ENCODE measurements around the gene BRCA1. TPM values are rescaled to one million over a fixed set of nuclear protein-coding genes. Genes with fewer than 3 reads are reported as not detected.
"Not testable (repeated sequence)": the region's sequence is repeated elsewhere in the genome, so short reads cannot be mapped to it uniquely, and the experiment has no call there.

The BRCA1 gene
- total RNA-seq, 4 donors from 2014 or later = 1.2 to 30.7 (median 15.4) TPM

- Histone ChIP-seq H3K27ac (peak overlapping the region; percentile 97 to 99), H3K4me3 (peak overlapping the region; percentile 74 to 85), H3K9me3 (no peaks in the 10 kb centered on the region), H3K36me3 (no peaks in the 10 kb centered on the region), H3K4me1 (peaks cover 19 to 20% of the 10 kb centered on the region in 2 donors), H3K27me3 (no peaks in the 10 kb centered on the region)
- intact Hi-C loops (cut with DNase I; ENCODE audit: low total_unique reads) = no loop called here
- DNase-seq = peak; percentile 29 to 34
- no peak for TF ChIP-seq POLR2A (IDR thresholded peaks at IDR 0.05)
Measured at GRCh38 chr17:43169561-43170139, 44.5 kb upstream of the BRCA1 start.

DNA sequence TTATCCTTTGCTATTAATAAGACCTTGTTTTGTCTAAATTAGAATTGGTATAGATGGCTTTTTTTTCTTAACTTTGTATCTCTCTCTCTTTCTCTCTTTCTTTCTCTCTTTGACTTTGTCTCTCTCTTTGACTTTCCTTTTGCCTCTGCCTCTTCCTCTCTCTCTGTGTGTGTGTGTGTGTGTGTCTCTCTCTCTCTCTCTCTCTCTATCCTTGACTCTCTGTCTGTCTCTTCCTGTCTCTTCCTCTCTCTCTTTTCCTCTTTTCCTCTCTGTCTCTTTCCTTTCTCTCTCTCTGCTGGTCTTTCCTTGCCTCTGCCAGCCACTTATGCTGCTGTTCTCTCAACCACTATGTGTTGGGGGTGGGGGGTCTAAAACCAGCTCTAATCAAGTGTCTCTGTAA, 40.8 kb upstream of the BRCA1 start:
- H3K4me1 ChIP-seq; H3K27me3 ChIP-seq; H3K27ac ChIP-seq; intact Hi-C loops (cut with DNase I; ENCODE audit: low total_unique reads); H3K9me3 ChIP-seq; DNase-seq; H3K4me3 ChIP-seq; H3K36me3 ChIP-seq: not testable (repeated sequence)

DNA sequence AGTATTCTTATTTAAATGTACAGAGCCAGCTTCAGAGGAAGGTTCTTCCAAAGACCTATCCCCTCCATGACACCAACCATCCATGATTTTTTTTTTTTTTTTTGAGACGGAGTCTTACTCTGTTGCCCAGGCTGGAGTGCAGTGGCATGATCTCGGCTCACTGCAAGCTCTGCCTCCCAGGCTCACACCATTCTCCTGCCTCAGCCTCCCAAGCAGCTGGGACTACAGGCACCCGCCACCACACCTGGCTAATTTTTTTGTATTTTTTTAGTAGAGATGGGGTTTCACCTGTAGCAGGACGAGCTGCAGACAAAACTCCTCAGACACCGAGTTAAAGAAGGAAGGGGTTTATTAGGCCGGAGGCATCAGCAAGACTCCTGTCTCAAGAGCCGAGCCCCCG, 34.8 kb upstream of the BRCA1 start:
- intact Hi-C loops (cut with DNase I; ENCODE audit: low total_unique reads); H3K27ac ChIP-seq; DNase-seq; H3K4me1 ChIP-seq; H3K36me3 ChIP-seq; H3K27me3 ChIP-seq; H3K4me3 ChIP-seq; H3K9me3 ChIP-seq: not testable (repeated sequence)

DNA sequence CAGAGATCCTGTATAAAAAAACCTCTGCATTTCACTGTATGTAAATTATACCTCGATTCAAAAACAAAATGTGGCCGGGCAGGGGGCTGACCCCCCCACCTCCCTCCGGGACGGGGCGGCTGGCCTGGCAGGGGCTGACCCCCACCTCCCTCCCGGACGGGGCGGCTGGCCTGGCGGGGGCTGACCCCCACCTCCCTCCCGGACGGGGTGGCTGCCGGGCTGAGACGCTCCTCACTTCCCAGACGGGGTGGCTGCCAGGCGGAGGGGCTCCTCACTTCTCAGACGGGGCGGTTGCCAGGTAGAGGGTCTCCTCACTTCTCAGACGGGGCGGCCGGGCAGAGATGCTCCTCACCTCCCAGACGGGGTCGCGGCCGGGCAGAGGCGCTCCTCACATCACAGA, 34.1 kb upstream of the BRCA1 start:
- H3K27ac ChIP-seq; H3K4me1 ChIP-seq; H3K4me3 ChIP-seq; H3K27me3 ChIP-seq; H3K36me3 ChIP-seq; H3K9me3 ChIP-seq; intact Hi-C loops (cut with DNase I; ENCODE audit: low total_unique reads); DNase-seq: not testable (repeated sequence)

DNA sequence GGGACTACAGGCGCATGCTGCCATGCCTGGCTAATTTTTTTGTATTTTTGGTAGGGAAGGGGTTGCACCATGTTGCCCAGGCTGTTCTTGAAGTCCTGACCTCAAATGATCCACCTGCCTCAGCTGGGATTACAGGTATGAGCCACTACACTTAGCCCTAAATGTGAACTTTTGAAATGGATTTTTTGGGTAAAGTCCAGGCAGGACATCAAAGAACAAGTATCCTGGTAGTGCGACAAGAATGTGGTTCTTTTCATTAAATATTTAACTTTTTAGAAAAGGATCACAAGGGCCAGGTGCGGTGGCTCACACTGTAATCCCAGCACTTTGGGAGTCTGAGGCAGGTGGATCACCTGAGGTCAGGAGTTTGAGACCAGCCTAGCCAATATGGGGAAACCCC, 30.5 kb upstream of the BRCA1 start:
- no peaks in the 10 kb centered on the region for H3K36me3 ChIP-seq
- no peaks in the 10 kb centered on the region for H3K9me3 ChIP-seq
- TF ChIP-seq, protein P1, sequence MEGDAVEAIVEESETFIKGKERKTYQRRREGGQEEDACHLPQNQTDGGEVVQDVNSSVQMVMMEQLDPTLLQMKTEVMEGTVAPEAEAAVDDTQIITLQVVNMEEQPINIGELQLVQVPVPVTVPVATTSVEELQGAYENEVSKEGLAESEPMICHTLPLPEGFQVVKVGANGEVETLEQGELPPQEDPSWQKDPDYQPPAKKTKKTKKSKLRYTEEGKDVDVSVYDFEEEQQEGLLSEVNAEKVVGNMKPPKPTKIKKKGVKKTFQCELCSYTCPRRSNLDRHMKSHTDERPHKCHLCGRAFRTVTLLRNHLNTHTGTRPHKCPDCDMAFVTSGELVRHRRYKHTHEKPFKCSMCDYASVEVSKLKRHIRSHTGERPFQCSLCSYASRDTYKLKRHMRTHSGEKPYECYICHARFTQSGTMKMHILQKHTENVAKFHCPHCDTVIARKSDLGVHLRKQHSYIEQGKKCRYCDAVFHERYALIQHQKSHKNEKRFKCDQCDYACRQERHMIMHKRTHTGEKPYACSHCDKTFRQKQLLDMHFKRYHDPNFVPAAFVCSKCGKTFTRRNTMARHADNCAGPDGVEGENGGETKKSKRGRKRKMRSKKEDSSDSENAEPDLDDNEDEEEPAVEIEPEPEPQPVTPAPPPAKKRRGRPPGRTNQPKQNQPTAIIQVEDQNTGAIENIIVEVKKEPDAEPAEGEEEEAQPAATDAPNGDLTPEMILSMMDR (IDR thresholded peaks at IDR 0.05) = no peak
- TF ChIP-seq POLR2A (IDR thresholded peaks at IDR 0.05) = no peak
- no peaks in the 10 kb centered on the region for H3K4me1 ChIP-seq
- intact Hi-C loops (cut with DNase I; ENCODE audit: low total_unique reads) = no loop called here
- H3K27ac ChIP-seq = no peak overlapping the region
- no peak overlapping the region for H3K4me3 ChIP-seq
- no peaks in the 10 kb centered on the region for H3K27me3 ChIP-seq
- no peak for DNase-seq

DNA sequence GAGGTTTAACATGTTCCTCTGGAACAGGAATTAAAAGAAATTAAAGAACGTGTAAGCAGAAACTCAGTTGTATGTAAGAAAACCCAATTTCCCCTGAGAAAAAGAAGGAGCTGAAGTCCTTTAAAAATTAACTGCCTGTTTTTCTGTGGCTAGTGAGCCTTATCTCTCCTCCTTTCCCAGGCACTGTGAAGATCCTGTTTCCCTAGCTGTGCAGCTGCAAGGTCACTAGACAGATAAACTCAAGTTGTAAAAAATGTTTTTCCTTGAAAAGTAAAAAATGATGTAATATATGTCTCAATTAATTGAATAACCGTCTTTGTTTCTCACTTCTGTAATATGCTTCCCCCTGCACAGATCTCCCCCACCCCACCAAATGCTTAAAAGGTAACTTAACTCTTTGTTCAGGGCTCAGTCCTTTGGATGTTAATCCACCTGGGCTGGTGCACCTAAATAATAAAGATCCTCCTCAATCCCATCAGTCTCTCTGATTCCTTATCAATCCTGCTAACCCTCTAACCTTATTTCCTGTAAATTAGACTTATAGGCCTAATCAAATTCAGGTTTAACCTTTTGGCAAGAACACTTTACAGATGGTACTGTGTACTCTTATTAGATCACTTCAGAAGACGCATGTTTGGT, 28.2 kb upstream of the BRCA1 start:
- H3K36me3 ChIP-seq; H3K27ac ChIP-seq; intact Hi-C loops (cut with DNase I; ENCODE audit: low total_unique reads); H3K9me3 ChIP-seq; DNase-seq; H3K27me3 ChIP-seq; H3K4me1 ChIP-seq; H3K4me3 ChIP-seq: not testable (repeated sequence)

- H3K27me3 ChIP-seq = no peaks in the 10 kb centered on the region
- TF ChIP-seq, protein P1 (IDR thresholded peaks at IDR 0.05) = no peak
- no peak for TF ChIP-seq POLR2A (IDR thresholded peaks at IDR 0.05)
- H3K4me1 ChIP-seq = no peaks in the 10 kb centered on the region
- no peaks in the 10 kb centered on the region for H3K9me3 ChIP-seq
- intact Hi-C loops (cut with DNase I; ENCODE audit: low total_unique reads) = no loop called here
- H3K36me3 ChIP-seq = no peaks in the 10 kb centered on the region
- H3K4me3 ChIP-seq = no peak overlapping the region
- H3K27ac ChIP-seq = no peak overlapping the region
- DNase-seq = no peak
Measured at GRCh38 chr17:43151880-43152456, 26.8 kb upstream of the BRCA1 start.

All from uterus (tissue), 4 donors.